ENCODE data around the gene SRGAP1.

The SRGAP1 gene

DNA sequence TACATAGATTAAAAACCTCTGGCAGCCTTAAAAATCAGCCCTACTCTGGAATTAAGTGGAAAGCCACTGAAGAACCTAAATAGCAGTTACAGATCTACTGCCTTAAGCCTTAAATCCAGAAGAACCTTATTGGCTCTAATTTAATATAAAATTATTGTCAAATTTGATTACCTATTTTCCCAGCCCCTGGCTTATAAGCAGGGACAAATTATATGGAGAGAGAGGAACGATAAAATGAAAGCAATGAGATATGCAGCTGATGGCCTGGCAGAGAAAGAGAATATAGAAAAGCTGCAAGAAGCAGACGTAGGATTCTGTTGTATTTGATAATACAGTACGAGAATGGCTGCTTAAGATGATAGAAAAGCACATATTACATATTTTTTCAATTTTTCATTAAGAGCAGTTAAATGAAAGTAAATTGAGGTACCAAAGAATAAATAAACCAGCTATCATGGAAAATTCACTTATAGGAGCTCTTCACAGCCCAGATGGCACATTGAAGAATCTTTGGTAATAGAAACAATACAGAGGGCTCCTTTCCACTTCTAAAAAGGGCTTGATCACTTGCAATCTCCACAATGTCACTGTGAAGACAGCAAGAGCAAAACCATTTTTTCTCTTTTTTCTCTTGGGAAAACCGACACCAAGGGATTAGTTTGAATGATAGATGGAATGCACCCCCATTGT lies 248.2 kb downstream of the SRGAP1 start:
- no peaks in the 10 kb centered on the region for H3K9me3 ChIP-seq (replicated peaks in 1 of 2; ENCODE audit: control insufficient read depth in 2 of 2, insufficient read depth in 1 of 2, low read depth in 1 of 2, low read length in 2 of 2)
- no peak for DNase-seq (ENCODE audit: low spot score)
- no peak overlapping the region for H3K18ac ChIP-seq (ENCODE audit: low read length)
- no peak overlapping the region for H3K4me3 ChIP-seq (ENCODE audit: low read length in 2 of 2)
- no peak overlapping the region for H3K4ac ChIP-seq (ENCODE audit: low read length)
- no peak overlapping the region for H2BK12ac ChIP-seq (ENCODE audit: low read length)
- no peaks in the 10 kb centered on the region for H3K27me3 ChIP-seq (ENCODE audit: control insufficient read depth in 3 of 3, insufficient read depth in 3 of 3, low read depth in 1 of 3, low read length in 3 of 3)
- no peak overlapping the region for H2BK120ac ChIP-seq (ENCODE audit: low read depth, low read length)
- H2BK5ac ChIP-seq (ENCODE audit: low read length) = no peak overlapping the region
- H2AFZ ChIP-seq (ENCODE audit: low read length) = no peak overlapping the region
- H2AK5ac ChIP-seq (ENCODE audit: low read depth, low read length) = no peak overlapping the region
- peaks cover 0 to 49% of the 10 kb centered on the region in 2 donors for H3K36me3 ChIP-seq (replicated peaks in 1 of 2; ENCODE audit: control insufficient read depth in 2 of 2, insufficient read depth in 2 of 2, low read length in 2 of 2)
- no CpG with 5 or more reads among the region's 4 CpGs for WGBS, 2 donors (ENCODE audit: extremely low coverage in 2 of 2, insufficient read length in 2 of 2, insufficient replicate concordance in 1 of 2)
- H2BK15ac ChIP-seq (ENCODE audit: low read length) = no peak overlapping the region
- no peak overlapping the region for H4K91ac ChIP-seq (ENCODE audit: low read depth, low read length, poor library complexity)
- H3K79me1 ChIP-seq (ENCODE audit: low read depth, low read length) = no peaks in the 10 kb centered on the region
- H3K9ac ChIP-seq (ENCODE audit: low read depth, low read length, poor library complexity) = no peak overlapping the region
- H3K4me2 ChIP-seq (ENCODE audit: insufficient read depth, low read length, poor library complexity, severe bottlenecking) = no peak overlapping the region
- no peak overlapping the region for H3K14ac ChIP-seq (ENCODE audit: low read length)
- no peak overlapping the region for H4K8ac ChIP-seq (ENCODE audit: low read depth, low read length)
- no peak overlapping the region for H3K27ac ChIP-seq (replicated peaks; ENCODE audit: low read length)
- H3K4me1 ChIP-seq (ENCODE audit: control insufficient read depth in 2 of 2, insufficient read depth in 1 of 2, low read depth in 1 of 2, low read length in 2 of 2) = peaks cover 4 to 11% of the 10 kb centered on the region in 2 donors
- no peak overlapping the region for H3K23ac ChIP-seq (ENCODE audit: low read depth, low read length, poor library complexity)

DNA sequence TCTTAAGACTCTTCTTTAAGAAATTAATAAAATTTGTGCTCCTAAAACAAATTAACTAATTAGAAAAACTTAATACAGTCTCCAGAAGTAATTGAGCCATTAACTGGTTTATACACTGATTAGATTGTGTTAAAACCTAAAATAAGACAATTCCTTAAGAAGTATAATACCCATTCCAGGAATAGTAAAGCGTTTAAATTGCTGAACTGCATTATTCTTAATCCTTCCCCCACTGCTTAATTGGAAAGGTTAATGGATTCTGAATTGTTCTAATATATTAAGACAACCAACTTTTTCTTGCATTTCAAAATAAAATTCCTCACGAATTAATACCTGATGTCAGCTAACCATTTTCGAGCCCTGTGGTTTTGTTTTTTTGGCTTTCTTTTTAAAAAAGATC lies 249.2 kb downstream of the SRGAP1 start:
- no peak overlapping the region for H3K4ac ChIP-seq (ENCODE audit: low read length)
- H2BK120ac ChIP-seq (ENCODE audit: low read depth, low read length) = no peak overlapping the region
- no peaks in the 10 kb centered on the region for H3K27me3 ChIP-seq (ENCODE audit: control insufficient read depth in 3 of 3, insufficient read depth in 3 of 3, low read depth in 1 of 3, low read length in 3 of 3)
- H2BK12ac ChIP-seq (ENCODE audit: low read length) = no peak overlapping the region
- H3K79me1 ChIP-seq (ENCODE audit: low read depth, low read length) = no peaks in the 10 kb centered on the region
- no peak overlapping the region for H4K8ac ChIP-seq (ENCODE audit: low read depth, low read length)
- no CpG with 5 or more reads among the region's 3 CpGs for WGBS, 2 donors (ENCODE audit: extremely low coverage in 2 of 2, insufficient read length in 2 of 2, insufficient replicate concordance in 1 of 2)
- H2AK5ac ChIP-seq (ENCODE audit: low read depth, low read length) = no peak overlapping the region
- no peak overlapping the region for H2BK15ac ChIP-seq (ENCODE audit: low read length)
- no peaks in the 10 kb centered on the region for H3K9me3 ChIP-seq (replicated peaks in 1 of 2; ENCODE audit: control insufficient read depth in 2 of 2, insufficient read depth in 1 of 2, low read depth in 1 of 2, low read length in 2 of 2)
- peaks cover 1 to 57% of the 10 kb centered on the region in 2 donors for H3K36me3 ChIP-seq (replicated peaks in 1 of 2; ENCODE audit: control insufficient read depth in 2 of 2, insufficient read depth in 2 of 2, low read length in 2 of 2)
- no peak overlapping the region for H3K4me3 ChIP-seq (ENCODE audit: low read length in 2 of 2)
- H3K4me2 ChIP-seq (ENCODE audit: insufficient read depth, low read length, poor library complexity, severe bottlenecking) = no peak overlapping the region
- H3K9ac ChIP-seq (ENCODE audit: low read depth, low read length, poor library complexity) = no peak overlapping the region
- no peak overlapping the region for H2BK5ac ChIP-seq (ENCODE audit: low read length)
- H3K14ac ChIP-seq (ENCODE audit: low read length) = no peak overlapping the region
- no peak overlapping the region for H3K18ac ChIP-seq (ENCODE audit: low read length)
- no peak for DNase-seq (ENCODE audit: low spot score)
- no peak overlapping the region for H3K27ac ChIP-seq (replicated peaks; ENCODE audit: low read length)
- no peak overlapping the region for H4K91ac ChIP-seq (ENCODE audit: low read depth, low read length, poor library complexity)
- H2AFZ ChIP-seq (ENCODE audit: low read length) = no peak overlapping the region
- H3K23ac ChIP-seq (ENCODE audit: low read depth, low read length, poor library complexity) = no peak overlapping the region
- H3K4me1 ChIP-seq (ENCODE audit: control insufficient read depth in 2 of 2, insufficient read depth in 1 of 2, low read depth in 1 of 2, low read length in 2 of 2) = peaks cover 0 to 3% of the 10 kb centered on the region in 2 donors

DNA sequence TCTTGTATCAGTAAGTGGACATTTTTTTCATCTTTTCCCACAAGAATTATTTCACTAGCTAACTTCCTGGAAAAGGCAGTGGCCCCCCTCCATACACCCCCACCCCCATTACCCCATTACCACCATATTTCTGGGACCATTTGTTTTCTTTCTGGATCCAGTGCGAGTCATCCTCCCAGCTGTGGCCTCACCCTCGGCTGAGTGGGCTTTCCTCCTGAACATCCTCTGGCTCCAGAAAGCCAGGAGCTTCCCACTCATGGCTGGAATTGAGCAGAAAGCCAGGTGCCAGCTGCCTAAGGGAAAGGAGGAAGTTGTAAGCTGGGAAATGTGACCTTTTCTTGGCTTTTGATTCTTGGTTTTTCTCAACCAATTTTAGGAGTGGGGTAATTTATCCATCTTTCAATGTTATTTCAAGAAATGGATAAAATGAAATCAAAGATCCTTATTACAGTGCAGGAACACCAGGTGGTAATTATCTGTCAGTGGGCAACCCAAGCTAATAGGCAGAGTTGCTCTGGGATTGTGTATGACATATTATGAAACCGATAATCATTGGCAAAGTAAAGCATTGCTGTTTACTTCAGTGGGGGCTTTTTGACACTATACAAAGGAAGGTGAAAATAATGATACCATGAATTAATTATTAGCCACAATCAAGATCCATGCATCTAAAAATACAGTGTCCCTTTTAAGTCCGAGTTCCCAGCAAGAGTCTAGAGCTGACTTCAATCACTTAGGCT lies 253.0 kb downstream of the SRGAP1 start:
- H3K27me3 ChIP-seq (ENCODE audit: control insufficient read depth in 3 of 3, insufficient read depth in 3 of 3, low read depth in 1 of 3, low read length in 3 of 3) = no peaks in the 10 kb centered on the region
- no peak overlapping the region for H2AK5ac ChIP-seq (ENCODE audit: low read depth, low read length)
- H3K27ac ChIP-seq (replicated peaks; ENCODE audit: low read length) = no peak overlapping the region
- no peak overlapping the region for H2AFZ ChIP-seq (ENCODE audit: low read length)
- H3K4ac ChIP-seq (ENCODE audit: low read length) = no peak overlapping the region
- no peak overlapping the region for H2BK12ac ChIP-seq (ENCODE audit: low read length)
- H3K4me1 ChIP-seq (ENCODE audit: control insufficient read depth in 2 of 2, insufficient read depth in 1 of 2, low read depth in 1 of 2, low read length in 2 of 2) = peaks cover 0 to 2% of the 10 kb centered on the region in 2 donors
- H3K18ac ChIP-seq (ENCODE audit: low read length) = no peak overlapping the region
- WGBS, 2 donors (ENCODE audit: extremely low coverage in 2 of 2, insufficient read length in 2 of 2, insufficient replicate concordance in 1 of 2) = no CpG with 5 or more reads among the region's 4 CpGs
- no peak overlapping the region for H3K4me2 ChIP-seq (ENCODE audit: insufficient read depth, low read length, poor library complexity, severe bottlenecking)
- no peak overlapping the region for H3K4me3 ChIP-seq (ENCODE audit: low read length in 2 of 2)
- no peaks in the 10 kb centered on the region for H3K9me3 ChIP-seq (replicated peaks in 1 of 2; ENCODE audit: control insufficient read depth in 2 of 2, insufficient read depth in 1 of 2, low read depth in 1 of 2, low read length in 2 of 2)
- H3K14ac ChIP-seq (ENCODE audit: low read length) = no peak overlapping the region
- no peaks in the 10 kb centered on the region for H3K79me1 ChIP-seq (ENCODE audit: low read depth, low read length)
- no peak overlapping the region for H4K8ac ChIP-seq (ENCODE audit: low read depth, low read length)
- H2BK120ac ChIP-seq (ENCODE audit: low read depth, low read length) = no peak overlapping the region
- H3K36me3 ChIP-seq (replicated peaks in 1 of 2; ENCODE audit: control insufficient read depth in 2 of 2, insufficient read depth in 2 of 2, low read length in 2 of 2) = peaks cover 2 to 76% of the 10 kb centered on the region in 2 donors
- no peak overlapping the region for H2BK5ac ChIP-seq (ENCODE audit: low read length)
- no peak for DNase-seq (ENCODE audit: low spot score)
- H4K91ac ChIP-seq (ENCODE audit: low read depth, low read length, poor library complexity) = no peak overlapping the region
- no peak overlapping the region for H2BK15ac ChIP-seq (ENCODE audit: low read length)
- no peak overlapping the region for H3K23ac ChIP-seq (ENCODE audit: low read depth, low read length, poor library complexity)
- no peak overlapping the region for H3K9ac ChIP-seq (ENCODE audit: low read depth, low read length, poor library complexity)

DNA sequence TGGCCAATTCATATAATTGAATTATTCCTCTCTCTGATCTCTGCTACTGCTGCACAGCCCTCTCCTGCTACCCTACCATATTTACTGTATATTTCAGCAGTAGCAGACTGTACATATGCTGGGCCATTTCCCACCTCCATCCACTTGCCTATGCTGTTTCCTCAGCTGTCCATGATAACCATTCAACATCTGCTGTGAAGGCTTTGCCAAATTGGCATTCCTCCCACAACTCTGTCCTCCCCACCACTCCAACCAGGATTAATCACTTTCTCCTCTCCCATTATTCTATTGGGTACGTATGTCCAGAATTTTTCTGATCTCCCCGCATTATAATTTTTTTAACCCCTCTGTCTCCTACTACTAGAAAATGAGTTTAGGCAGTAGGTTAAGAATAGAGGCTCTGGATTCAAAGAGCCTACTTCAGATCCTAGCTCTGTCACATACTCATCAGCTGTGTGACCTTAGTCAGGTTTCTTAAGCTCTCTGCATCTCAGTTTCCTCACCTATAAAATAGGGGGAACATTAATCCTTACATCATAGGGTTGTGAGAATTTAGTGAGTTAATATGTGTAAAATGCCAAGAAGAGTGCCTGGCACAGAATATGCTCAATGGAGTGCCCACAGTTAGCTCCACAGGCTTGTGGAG lies 254.3 kb downstream of the SRGAP1 start:
- no CpG with 5 or more reads among the region's 2 CpGs for WGBS, 2 donors (ENCODE audit: extremely low coverage in 2 of 2, insufficient read length in 2 of 2, insufficient replicate concordance in 1 of 2)
- Histone ChIP-seq H3K4me1 (ENCODE audit: control insufficient read depth in 2 of 2, insufficient read depth in 1 of 2, low read depth in 1 of 2, low read length in 2 of 2) (no peaks in the 10 kb centered on the region), H3K27me3 (ENCODE audit: control insufficient read depth in 3 of 3, insufficient read depth in 3 of 3, low read depth in 1 of 3, low read length in 3 of 3) (no peaks in the 10 kb centered on the region)

More for the DNA sequence above, 254.3 kb downstream of the SRGAP1 start:
- no peak overlapping the region for H3K18ac ChIP-seq (ENCODE audit: low read length)
- no peak overlapping the region for H3K4ac ChIP-seq (ENCODE audit: low read length)
- peaks cover 2 to 77% of the 10 kb centered on the region in 2 donors for H3K36me3 ChIP-seq (replicated peaks in 1 of 2; ENCODE audit: control insufficient read depth in 2 of 2, insufficient read depth in 2 of 2, low read length in 2 of 2)
- H3K4me2 ChIP-seq (ENCODE audit: insufficient read depth, low read length, poor library complexity, severe bottlenecking) = no peak overlapping the region
- H2BK120ac ChIP-seq (ENCODE audit: low read depth, low read length) = no peak overlapping the region
- no peaks in the 10 kb centered on the region for H3K9me3 ChIP-seq (replicated peaks in 1 of 2; ENCODE audit: control insufficient read depth in 2 of 2, insufficient read depth in 1 of 2, low read depth in 1 of 2, low read length in 2 of 2)
- H3K27ac ChIP-seq (replicated peaks; ENCODE audit: low read length) = no peak overlapping the region
- H2AFZ ChIP-seq (ENCODE audit: low read length) = no peak overlapping the region
- no peak overlapping the region for H4K8ac ChIP-seq (ENCODE audit: low read depth, low read length)
- no peak overlapping the region for H3K23ac ChIP-seq (ENCODE audit: low read depth, low read length, poor library complexity)
- H3K9ac ChIP-seq (ENCODE audit: low read depth, low read length, poor library complexity) = no peak overlapping the region
- no peak overlapping the region for H3K14ac ChIP-seq (ENCODE audit: low read length)
- H2BK12ac ChIP-seq (ENCODE audit: low read length) = no peak overlapping the region
- no peak overlapping the region for H2BK5ac ChIP-seq (ENCODE audit: low read length)
- H4K91ac ChIP-seq (ENCODE audit: low read depth, low read length, poor library complexity) = no peak overlapping the region
- no peaks in the 10 kb centered on the region for H3K79me1 ChIP-seq (ENCODE audit: low read depth, low read length)
- no peak overlapping the region for H2AK5ac ChIP-seq (ENCODE audit: low read depth, low read length)
- no peak for DNase-seq (ENCODE audit: low spot score)
- H3K4me3 ChIP-seq (ENCODE audit: low read length in 2 of 2) = no peak overlapping the region
- no peak overlapping the region for H2BK15ac ChIP-seq (ENCODE audit: low read length)

Data from neuronal stem cell (in vitro differentiated cells).